ENCODE data around the gene DDX47.

- no peak for TF ChIP-seq EZH2 (IDR thresholded peaks at IDR 0.05; ENCODE audit: borderline replicate concordance, low read length)
- TF ChIP-seq, protein P1, sequence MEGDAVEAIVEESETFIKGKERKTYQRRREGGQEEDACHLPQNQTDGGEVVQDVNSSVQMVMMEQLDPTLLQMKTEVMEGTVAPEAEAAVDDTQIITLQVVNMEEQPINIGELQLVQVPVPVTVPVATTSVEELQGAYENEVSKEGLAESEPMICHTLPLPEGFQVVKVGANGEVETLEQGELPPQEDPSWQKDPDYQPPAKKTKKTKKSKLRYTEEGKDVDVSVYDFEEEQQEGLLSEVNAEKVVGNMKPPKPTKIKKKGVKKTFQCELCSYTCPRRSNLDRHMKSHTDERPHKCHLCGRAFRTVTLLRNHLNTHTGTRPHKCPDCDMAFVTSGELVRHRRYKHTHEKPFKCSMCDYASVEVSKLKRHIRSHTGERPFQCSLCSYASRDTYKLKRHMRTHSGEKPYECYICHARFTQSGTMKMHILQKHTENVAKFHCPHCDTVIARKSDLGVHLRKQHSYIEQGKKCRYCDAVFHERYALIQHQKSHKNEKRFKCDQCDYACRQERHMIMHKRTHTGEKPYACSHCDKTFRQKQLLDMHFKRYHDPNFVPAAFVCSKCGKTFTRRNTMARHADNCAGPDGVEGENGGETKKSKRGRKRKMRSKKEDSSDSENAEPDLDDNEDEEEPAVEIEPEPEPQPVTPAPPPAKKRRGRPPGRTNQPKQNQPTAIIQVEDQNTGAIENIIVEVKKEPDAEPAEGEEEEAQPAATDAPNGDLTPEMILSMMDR (IDR thresholded peaks at IDR 0.05; ENCODE audit: low read length) = no peak
These were observed 10.2 kb downstream of the DDX47 start for GRCh38 chr12:12823300-12823699.

Measured in OCI-LY1 (cell line).